GM12891 (cell line): ENCODE measurements around the gene COLEC12.

Source experiments
- DNase-seq: peaks from one replicate; pipeline ENCODE4 v3.0.0; 2011; ENCODE audit warnings: low spot score; ENCODE audit not compliant: insufficient read length
- FAIRE-seq: peaks from 2 replicates; lab custom pipeline; 2011; peaks lifted over from hg19 to GRCh38; lab: Jason Lieb, UNC
- PAX5 ChIP-seq: IDR thresholded peaks from 2 replicates; pipeline ENCODE4 v1.6.1; 2011; ENCODE audit warnings: low read length, moderate library complexity, mild to moderate bottlenecking; ENCODE audit not compliant: insufficient read depth, severe bottlenecking
- POLR2A ChIP-seq: IDR thresholded peaks from 2 replicates; pipeline ENCODE4 v1.6.1; 2011; ENCODE audit warnings: low read depth, low read length, control low read depth
- POLR2AphosphoS5 ChIP-seq: IDR thresholded peaks from 2 replicates; pipeline ENCODE4 v1.6.1; 2011; ENCODE audit warnings: low read depth, low read length, control low read depth
- POU2F2 ChIP-seq: IDR thresholded peaks from 2 replicates; pipeline ENCODE4 v1.6.1; 2011; ENCODE audit warnings: low read depth, mild to moderate bottlenecking, control low read depth, low read length, moderate library complexity
- SPI1 ChIP-seq: IDR thresholded peaks from 2 replicates; pipeline ENCODE4 v1.6.1; 2011; ENCODE audit warnings: low read depth, low read length, control low read depth
- TAF1 ChIP-seq: IDR thresholded peaks from 2 replicates; pipeline ENCODE4 v1.6.1; 2011; ENCODE audit warnings: low read depth, low read length, control low read depth

COLEC12 gene

GRCh38 chr18:475202-476031, 25.1 kb downstream of the COLEC12 start:
- FAIRE-seq (no peak), DNase-seq (no peak)
- no peak for TF ChIP-seq POU2F2
- TF ChIP-seq SPI1: no peak
- no peak for TF ChIP-seq TAF1
- no peak for TF ChIP-seq PAX5
- no peak for TF ChIP-seq POLR2A
- no peak for TF ChIP-seq POLR2AphosphoS5

GRCh38 chr18:474416-474815, 26.1 kb downstream of the COLEC12 start:
- FAIRE-seq (no peak), DNase-seq (no peak)
- no peak for TF ChIP-seq SPI1
- no peak for TF ChIP-seq POLR2A
- no peak for TF ChIP-seq POU2F2
- TF ChIP-seq POLR2AphosphoS5: no peak
- TF ChIP-seq PAX5: no peak
- TF ChIP-seq TAF1: no peak

- no peak for DNase-seq
- FAIRE-seq: no peak
Measured at GRCh38 chr18:473802-474201, 26.7 kb downstream of the COLEC12 start.

GRCh38 chr18:471716-472115, 28.8 kb downstream of the COLEC12 start:
- no peak for DNase-seq
- no peak for FAIRE-seq
- TF ChIP-seq PAX5: no peak
- no peak for TF ChIP-seq POLR2AphosphoS5
- no peak for TF ChIP-seq POU2F2

More at GRCh38 chr18:473802-474201, 26.7 kb downstream of the COLEC12 start:
- TF ChIP-seq POLR2AphosphoS5 (no peak), POU2F2 (no peak), PAX5 (no peak), POLR2A (no peak), SPI1 (no peak), TAF1 (no peak)

GRCh38 chr18:470661-471501, 29.6 kb downstream of the COLEC12 start:
- DNase-seq (no peak), FAIRE-seq (no peak)
- TF ChIP-seq SPI1 (no peak), PAX5 (no peak), POU2F2 (no peak), TAF1 (no peak), POLR2A (no peak), POLR2AphosphoS5 (no peak)

GRCh38 chr18:468955-469790, 31.3 kb downstream of the COLEC12 start:
- FAIRE-seq (no peak), DNase-seq (no peak)
- no peak for TF ChIP-seq SPI1
- no peak for TF ChIP-seq TAF1
- no peak for TF ChIP-seq POLR2AphosphoS5
- TF ChIP-seq POLR2A: no peak
- no peak for TF ChIP-seq POU2F2
- no peak for TF ChIP-seq PAX5

- TF ChIP-seq PAX5 (no peak), SPI1 (peak; percentile 65)
- FAIRE-seq (no peak), DNase-seq (no peak)
Measured at GRCh38 chr18:463827-464541, 36.5 kb downstream of the COLEC12 start.

GRCh38 chr18:463403-463802, 37.1 kb downstream of the COLEC12 start:
- FAIRE-seq (no peak), DNase-seq (no peak)
- TF ChIP-seq POLR2AphosphoS5 (no peak), TAF1 (no peak), POLR2A (no peak), PAX5 (no peak), SPI1 (no peak)

- TF ChIP-seq POU2F2 (no peak), PAX5 (no peak), TAF1 (no peak)
- DNase-seq (no peak), FAIRE-seq (no peak)
Measured at GRCh38 chr18:461762-462161, 38.7 kb downstream of the COLEC12 start.
